SK-N-SH treated with all-trans-retinoic acid at 6 μM for 48 hours (cell line): Measurements from ENCODE around the gene NFIB.

Experiments used
- ARNTL ChIP-seq: fragments of 450-650 bp; formaldehyde crosslinking; IDR thresholded peaks from 2 replicates; pipeline ENCODE4 v1.5.0; 2020; ENCODE audit warnings: low read depth, mild to moderate bottlenecking, moderate library complexity, borderline replicate concordance
- BACH2 ChIP-seq: fragments of 250-450 bp; sonication (Bioruptor Pico); IDR thresholded peaks from 2 replicates; pipeline ENCODE4 v1.9.0; 2021; ENCODE audit warnings: mild to moderate bottlenecking, borderline replicate concordance
- CSDC2 ChIP-seq: fragments of 250-450 bp; sonication (Bioruptor Pico); IDR thresholded peaks from 2 replicates; pipeline ENCODE4 v1.5.0; 2020; ENCODE audit warnings: mild to moderate bottlenecking, moderate library complexity
- GLIS3 ChIP-seq: fragments of 250-450 bp; sonication (Bioruptor Pico); IDR thresholded peaks from 2 replicates; pipeline ENCODE4 v1.5.0; 2020; ENCODE audit warnings: mild to moderate bottlenecking, moderate library complexity
- OSR1 ChIP-seq: fragments of 250-450 bp; sonication (Bioruptor Pico); IDR thresholded peaks from 2 replicates; pipeline ENCODE4 v1.8.0; 2022; ENCODE audit warnings: moderate library complexity, mild to moderate bottlenecking, inconsistent platforms
- PATZ1 ChIP-seq: fragments of 250-450 bp; sonication (Bioruptor Pico); IDR thresholded peaks from 2 replicates; pipeline ENCODE4 v1.8.0; 2020; ENCODE audit warnings: mild to moderate bottlenecking, moderate library complexity, borderline replicate concordance
- POU6F1 ChIP-seq: fragments of 250-450 bp; sonication (Bioruptor Pico); IDR thresholded peaks from 2 replicates; pipeline ENCODE4 v1.8.0; 2021; ENCODE audit warnings: low read depth, mild to moderate bottlenecking, moderate library complexity, borderline replicate concordance
- RARB ChIP-seq: fragments of 250-450 bp; sonication (Bioruptor Pico); IDR thresholded peaks from 2 replicates; pipeline ENCODE4 v1.8.0; 2021; ENCODE audit warnings: mild to moderate bottlenecking, moderate library complexity
- SNAI2 ChIP-seq: fragments of 250-450 bp; sonication (Bioruptor Pico); IDR thresholded peaks from 2 replicates; pipeline ENCODE4 v1.5.0; 2020; ENCODE audit warnings: mild to moderate bottlenecking, moderate library complexity
- TCF4 ChIP-seq: fragments of 250-450 bp; sonication (Bioruptor Pico); IDR thresholded peaks from 2 replicates; pipeline ENCODE4 v1.8.0; 2021; ENCODE audit warnings: mild to moderate bottlenecking, moderate library complexity, borderline replicate concordance
- ZFP3 ChIP-seq: fragments of 250-450 bp; sonication (Bioruptor Pico); IDR thresholded peaks from 2 replicates; pipeline ENCODE4 v1.5.0; 2020; ENCODE audit warnings: mild to moderate bottlenecking, moderate library complexity
- ZFP30 ChIP-seq: fragments of 450-650 bp; formaldehyde crosslinking; IDR thresholded peaks from 2 replicates; pipeline ENCODE4 v1.5.0; 2022; ENCODE audit warnings: mild to moderate bottlenecking, moderate library complexity
- ZNF70 ChIP-seq: fragments of 450-650 bp; formaldehyde crosslinking; IDR thresholded peaks from 2 replicates; pipeline ENCODE4 v1.5.0; 2020; ENCODE audit warnings: mild to moderate bottlenecking, moderate library complexity
- ZNF8 ChIP-seq: fragments of 450-650 bp; formaldehyde crosslinking; IDR thresholded peaks from 2 replicates; pipeline ENCODE4 v1.5.0; 2020; ENCODE audit warnings: mild to moderate bottlenecking, moderate library complexity

GRCh38 chr9:14343261-14344031, 29.5 kb upstream of the NFIB start:
- TF ChIP-seq BACH2 (no peak), ARNTL (CRISPR knock-in tag) (no peak), CSDC2 (CRISPR knock-in tag) (no peak), OSR1 (CRISPR knock-in tag) (no peak), PATZ1 (CRISPR knock-in tag) (no peak), SNAI2 (CRISPR knock-in tag) (no peak), ZFP30 (CRISPR knock-in tag) (no peak), ZNF70 (no peak), ZFP3 (CRISPR knock-in tag) (no peak), RARB (CRISPR knock-in tag) (no peak), ZNF8 (CRISPR knock-in tag) (no peak), TCF4 (CRISPR knock-in tag) (no peak), POU6F1 (no peak), GLIS3 (CRISPR knock-in tag) (no peak)
